Measurements from ENCODE around the gene DEFB128. TPM values are rescaled to one million over a fixed set of nuclear protein-coding genes. Genes with fewer than 3 reads are reported as not detected.
"Not testable (repeated sequence)": the region's sequence is repeated elsewhere in the genome, so short reads cannot be mapped to it uniquely, and the experiment has no call there.

The DEFB128 gene
- total RNA-seq, 1 donor from 2014 or later = not detected

DNA sequence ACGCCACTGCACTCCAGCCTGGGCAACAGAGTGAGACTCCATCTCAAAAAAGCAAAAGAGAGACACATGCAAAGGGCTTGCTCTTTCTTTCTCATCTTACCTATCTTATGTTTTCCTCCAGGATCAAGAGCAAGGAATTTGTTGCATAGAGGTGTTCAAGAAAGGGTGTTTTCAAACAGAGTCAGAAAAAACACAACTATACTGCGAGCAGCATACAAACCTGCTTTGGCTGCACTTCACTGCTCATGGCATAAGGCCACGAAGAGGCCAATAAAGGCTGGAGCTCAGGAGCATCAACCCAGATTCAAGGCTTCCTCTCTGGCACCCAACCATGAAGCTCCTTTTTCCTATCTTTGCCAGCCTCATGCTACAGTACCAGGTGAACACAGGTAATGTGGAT lies 37.4 kb upstream of the DEFB128 start, which contains the start of gene DEFB129:
Gene DEFB129 (plus strand): TSS at position 301 of the 400 bp plus-strand sequence. CDS start 31 bp downstream, at position 332.
- H3K4me2 ChIP-seq (ENCODE audit: low read length) = no peak within 1 kb of the TSS
- peaks cover 42% of the 10 kb centered on the region for H3K27me3 Mint-ChIP-seq (ENCODE audit: low read depth, unreplicated experiment)

DNA sequence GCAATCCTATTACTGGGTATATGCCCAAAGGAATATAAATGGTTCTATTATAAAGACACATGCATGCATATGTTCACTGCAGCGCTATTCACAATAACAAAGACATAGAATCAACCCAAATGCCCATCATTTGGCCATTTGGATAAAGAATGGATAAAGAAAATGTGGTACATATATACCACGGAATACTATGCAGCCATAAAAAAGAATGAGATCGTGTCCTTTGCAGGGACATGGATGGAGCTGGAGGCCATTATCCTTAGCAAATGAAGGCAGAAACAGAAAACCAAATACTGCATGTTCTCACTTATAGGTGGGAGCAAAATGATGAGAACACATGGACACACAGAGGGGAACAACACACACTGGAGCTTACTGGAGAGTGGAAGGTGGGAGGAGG lies 36.4 kb upstream of the DEFB128 start:
- not testable (repeated sequence) for H3K4me1 ChIP-seq (ENCODE audit: insufficient read depth, low read length); H3K27me3 ChIP-seq (ENCODE audit: insufficient read depth, low read length); H3K27ac ChIP-seq (ENCODE audit: low read depth, low read length); H3K4me3 ChIP-seq (ENCODE audit: insufficient read depth, low read depth, low read length); H3K36me3 ChIP-seq (ENCODE audit: insufficient read depth, low read length); H3K79me2 ChIP-seq (ENCODE audit: insufficient read depth, low read length); FAIRE-seq; H3K36me3 Mint-ChIP-seq (ENCODE audit: low read depth, unreplicated experiment); H3K4me1 Mint-ChIP-seq (ENCODE audit: low read depth, unreplicated experiment); H2AFZ ChIP-seq (ENCODE audit: low read depth, low read length); H3K9me3 Mint-ChIP-seq (ENCODE audit: unreplicated experiment); H3K9me3 ChIP-seq (ENCODE audit: insufficient read depth, low read depth, low read length); H3K4me3 Mint-ChIP-seq (ENCODE audit: unreplicated experiment); H4K20me1 ChIP-seq (ENCODE audit: insufficient read depth, low read length); H3K9ac ChIP-seq (ENCODE audit: low read length); H3K4me2 ChIP-seq (ENCODE audit: low read length); H3K27ac Mint-ChIP-seq (ENCODE audit: unreplicated experiment); DNase-seq (ENCODE audit: low read depth)
- peaks cover 43% of the 10 kb centered on the region for H3K27me3 Mint-ChIP-seq (ENCODE audit: low read depth, unreplicated experiment)

More for the DNA sequence above, 37.4 kb upstream of the DEFB128 start, which contains the start of gene DEFB129:
- H3K27ac Mint-ChIP-seq (ENCODE audit: unreplicated experiment) = no peak within 1 kb of the TSS
- Histone ChIP-seq H3K9ac (ENCODE audit: low read length) (no peak within 1 kb of the TSS), H3K79me2 (ENCODE audit: insufficient read depth, low read length) (no peaks in the 10 kb centered on the region), H3K27me3 (ENCODE audit: insufficient read depth, low read length) (no peaks in the 10 kb centered on the region), H3K9me3 (ENCODE audit: insufficient read depth, low read depth, low read length) (no peaks in the 10 kb centered on the region), H4K20me1 (ENCODE audit: insufficient read depth, low read length) (no peaks in the 10 kb centered on the region), H3K36me3 (ENCODE audit: insufficient read depth, low read length) (no peaks in the 10 kb centered on the region), H3K27ac (ENCODE audit: low read depth, low read length) (no peak within 1 kb of the TSS), H3K4me1 (ENCODE audit: insufficient read depth, low read length) (no peaks in the 10 kb centered on the region), H2AFZ (ENCODE audit: low read depth, low read length) (no peak within 1 kb of the TSS), H3K4me3 (ENCODE audit: insufficient read depth, low read depth, low read length) (no peak within 1 kb of the TSS)
- H3K9me3 Mint-ChIP-seq (ENCODE audit: unreplicated experiment) = peaks cover 3% of the 10 kb centered on the region
- DNase-seq (ENCODE audit: low read depth) (no peak), FAIRE-seq (no peak)
- no peak for TF ChIP-seq EZH2 (IDR thresholded peaks at IDR 0.05; ENCODE audit: insufficient read depth, low read length)
- TF ChIP-seq, protein P1, sequence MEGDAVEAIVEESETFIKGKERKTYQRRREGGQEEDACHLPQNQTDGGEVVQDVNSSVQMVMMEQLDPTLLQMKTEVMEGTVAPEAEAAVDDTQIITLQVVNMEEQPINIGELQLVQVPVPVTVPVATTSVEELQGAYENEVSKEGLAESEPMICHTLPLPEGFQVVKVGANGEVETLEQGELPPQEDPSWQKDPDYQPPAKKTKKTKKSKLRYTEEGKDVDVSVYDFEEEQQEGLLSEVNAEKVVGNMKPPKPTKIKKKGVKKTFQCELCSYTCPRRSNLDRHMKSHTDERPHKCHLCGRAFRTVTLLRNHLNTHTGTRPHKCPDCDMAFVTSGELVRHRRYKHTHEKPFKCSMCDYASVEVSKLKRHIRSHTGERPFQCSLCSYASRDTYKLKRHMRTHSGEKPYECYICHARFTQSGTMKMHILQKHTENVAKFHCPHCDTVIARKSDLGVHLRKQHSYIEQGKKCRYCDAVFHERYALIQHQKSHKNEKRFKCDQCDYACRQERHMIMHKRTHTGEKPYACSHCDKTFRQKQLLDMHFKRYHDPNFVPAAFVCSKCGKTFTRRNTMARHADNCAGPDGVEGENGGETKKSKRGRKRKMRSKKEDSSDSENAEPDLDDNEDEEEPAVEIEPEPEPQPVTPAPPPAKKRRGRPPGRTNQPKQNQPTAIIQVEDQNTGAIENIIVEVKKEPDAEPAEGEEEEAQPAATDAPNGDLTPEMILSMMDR (IDR thresholded peaks at IDR 0.05; ENCODE audit: insufficient read depth, low read depth, low read length) = no peak
- H3K4me1 Mint-ChIP-seq (ENCODE audit: low read depth, unreplicated experiment) = no peaks in the 10 kb centered on the region
- no peaks in the 10 kb centered on the region for H3K36me3 Mint-ChIP-seq (ENCODE audit: low read depth, unreplicated experiment)
- no peak within 1 kb of the TSS for H3K4me3 Mint-ChIP-seq (ENCODE audit: unreplicated experiment)

DNA sequence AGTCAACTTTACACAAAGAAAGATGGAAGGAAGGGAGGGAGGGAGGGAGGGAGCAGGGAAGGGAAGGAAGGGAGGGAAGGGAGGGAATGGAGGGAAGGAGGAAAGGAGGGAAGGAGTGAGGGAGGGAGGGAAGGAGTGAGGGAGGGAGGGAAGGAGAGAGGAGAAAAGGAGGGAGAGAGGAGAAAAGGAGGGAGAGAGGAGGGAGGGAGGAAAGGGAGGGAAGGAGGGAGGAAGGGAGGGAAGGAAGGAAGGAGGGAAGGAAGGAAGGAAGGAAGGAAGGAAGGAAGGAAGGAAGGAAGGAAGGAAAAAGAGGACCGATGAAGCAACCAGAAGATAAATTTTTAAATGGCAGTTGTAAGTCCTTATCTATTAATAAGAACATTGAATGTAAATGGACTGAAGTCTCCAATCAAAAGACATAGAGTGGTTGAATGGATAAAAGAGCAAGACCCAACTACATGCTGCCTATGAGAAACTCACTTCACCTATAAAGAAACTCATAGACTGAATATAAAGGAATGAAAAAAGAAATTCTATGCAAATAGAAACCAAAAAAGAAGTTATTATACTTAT lies 31.8 kb upstream of the DEFB128 start:
- FAIRE-seq = no peak
- H3K36me3 ChIP-seq (ENCODE audit: insufficient read depth, low read length) = no peaks in the 10 kb centered on the region
- H3K27me3 ChIP-seq (ENCODE audit: insufficient read depth, low read length) = no peaks in the 10 kb centered on the region
- no peak overlapping the region for H3K4me2 ChIP-seq (ENCODE audit: low read length)
- H3K4me1 ChIP-seq (ENCODE audit: insufficient read depth, low read length) = no peaks in the 10 kb centered on the region
- no peak overlapping the region for H3K27ac ChIP-seq (ENCODE audit: low read depth, low read length)
- no peaks in the 10 kb centered on the region for H3K79me2 ChIP-seq (ENCODE audit: insufficient read depth, low read length)
- H3K9me3 ChIP-seq (ENCODE audit: insufficient read depth, low read depth, low read length) = no peaks in the 10 kb centered on the region
- no peak overlapping the region for H3K9ac ChIP-seq (ENCODE audit: low read length)
- peaks cover 3% of the 10 kb centered on the region for H3K9me3 Mint-ChIP-seq (ENCODE audit: unreplicated experiment)
- no peak for DNase-seq (ENCODE audit: low read depth)
- peaks cover 53% of the 10 kb centered on the region for H3K27me3 Mint-ChIP-seq (ENCODE audit: low read depth, unreplicated experiment)
- no peak overlapping the region for H2AFZ ChIP-seq (ENCODE audit: low read depth, low read length)
- no peak overlapping the region for H3K4me3 Mint-ChIP-seq (ENCODE audit: unreplicated experiment)
- no peaks in the 10 kb centered on the region for H3K36me3 Mint-ChIP-seq (ENCODE audit: low read depth, unreplicated experiment)
- H3K27ac Mint-ChIP-seq (ENCODE audit: unreplicated experiment) = no peak overlapping the region
- H3K4me3 ChIP-seq (ENCODE audit: insufficient read depth, low read depth, low read length) = no peak overlapping the region
- no peaks in the 10 kb centered on the region for H3K4me1 Mint-ChIP-seq (ENCODE audit: low read depth, unreplicated experiment)
- TF ChIP-seq EZH2 (IDR thresholded peaks at IDR 0.05; ENCODE audit: insufficient read depth, low read length) = no peak
- TF ChIP-seq, protein P1 (IDR thresholded peaks at IDR 0.05; ENCODE audit: insufficient read depth, low read depth, low read length) = no peak
- H4K20me1 ChIP-seq (ENCODE audit: insufficient read depth, low read length) = no peaks in the 10 kb centered on the region

Measured in astrocyte (in vitro differentiated cells and primary cell).